Endothelial cell of umbilical vein (primary cell): ENCODE results near the gene CNTNAP2. TPM values are rescaled to one million over a fixed set of nuclear protein-coding genes. Genes with fewer than 3 reads are reported as not detected.

Experiments used
- BruUV-seq: library from RNA; stranded (reverse); fragments of 400-500 nt; replicated peaks from 2 replicates; lab custom pipeline; 2021; lab: Mats Ljungman, UMichigan
- CTCF ChIA-PET: fragments of 300-600, 350-600 bp; sonication (Branson Sonifier 250); formaldehyde crosslinking; loops from one replicate; lab custom pipeline; 2021; ENCODE audit warnings: antibody characterized with exemption, inconsistent platforms; lab: Charles Lee
- POLR2A ChIA-PET: fragments of 300-600, 350-600 bp; sonication (Branson Sonifier 250); formaldehyde crosslinking; loops from one replicate; lab custom pipeline; 2021; ENCODE audit warnings: antibody characterized with exemption, inconsistent platforms; lab: Charles Lee
- DNase-seq: peaks from one replicate; pipeline ENCODE4 v3.0.0-alpha.2; 2011; ENCODE audit warnings: low read depth, low spot score
- FAIRE-seq: peaks from 2 replicates; lab custom pipeline; 2011; peaks lifted over from hg19 to GRCh38; lab: Jason Lieb, UNC
- H2AFZ ChIP-seq: 2 replicates; pipeline ENCODE4 v1.6.0; 2012; ENCODE audit warnings: low read depth, low read length, control low read depth, inconsistent platforms
- H3K27ac ChIP-seq: 2 replicates; pipeline ENCODE4 v1.5.1; 2011; ENCODE audit warnings: low read depth, mild to moderate bottlenecking, control low read depth, low read length, moderate library complexity; ENCODE audit not compliant: insufficient read depth
- H3K27me3 ChIP-seq, 2 experiments: 2 replicates each; pipeline versions ENCODE4 v1.6.0 to v1.6.1; 2011; ENCODE audit warnings: low read length in 2 of 2, mixed read lengths in 1 of 2; ENCODE audit not compliant: control insufficient read depth in 2 of 2, insufficient read depth in 2 of 2
- H3K36me3 ChIP-seq, 2 experiments: 2 replicates in 1 of 2; 3 replicates in 1 of 2; pipeline ENCODE4 v1.5.1; 2011; ENCODE audit warnings: low read length in 2 of 2, mild to moderate bottlenecking in 1 of 2, moderate library complexity in 1 of 2; ENCODE audit not compliant: control insufficient read depth in 2 of 2, insufficient read depth in 2 of 2; ENCODE audit errors: extremely low read depth in 1 of 2
- H3K4me1 ChIP-seq: 3 replicates; pipeline ENCODE4 v1.5.1; 2011; ENCODE audit warnings: mild to moderate bottlenecking, low read length; ENCODE audit not compliant: control insufficient read depth, insufficient read depth; ENCODE audit errors: extremely low read depth
- H3K4me2 ChIP-seq: 2 replicates; pipeline ENCODE4 v1.6.1; 2011; ENCODE audit warnings: low read length, control low read depth, mixed read lengths; ENCODE audit not compliant: insufficient read depth
- H3K4me3 ChIP-seq, 3 experiments: fragments of 200-600 bp in 1 of 3; sonication (generic), shearing (Covaris generic) in 1 of 3; replicated peaks in 1 of 3; 2 replicates each; pipeline ENCODE4 v1.5.1; 2011 to 2016; ENCODE audit warnings: control low read depth in 3 of 3, low read length in 3 of 3, mild to moderate bottlenecking in 2 of 3, inconsistent platforms in 1 of 3, low read depth in 1 of 3, moderate library complexity in 1 of 3; ENCODE audit not compliant: insufficient read depth in 1 of 3
- H3K79me2 ChIP-seq: 2 replicates; pipeline ENCODE4 v1.6.0; 2012; ENCODE audit warnings: low read length, inconsistent platforms; ENCODE audit not compliant: control insufficient read depth, insufficient read depth
- H3K9ac ChIP-seq: replicated peaks from 2 replicates; pipeline ENCODE3; 2011; ENCODE audit warnings: low read length, control low read depth; ENCODE audit not compliant: insufficient read depth; ENCODE audit errors: extremely low read depth
- H3K9me1 ChIP-seq: replicated peaks from 3 replicates; pipeline ENCODE4 v1.6.0; 2011; ENCODE audit warnings: mild to moderate bottlenecking, low read length; ENCODE audit not compliant: control insufficient read depth, insufficient read depth; ENCODE audit errors: extremely low read depth
- H3K9me3 ChIP-seq: replicated peaks from 2 replicates; pipeline ENCODE4 v1.5.1; 2012; ENCODE audit warnings: low read length, inconsistent platforms; ENCODE audit not compliant: control insufficient read depth, insufficient read depth
- H4K20me1 ChIP-seq: replicated peaks from 2 replicates; pipeline ENCODE3; 2011; ENCODE audit warnings: mild to moderate bottlenecking, low read length; ENCODE audit not compliant: control insufficient read depth, insufficient read depth; ENCODE audit errors: extremely low read depth
- CTCF ChIP-seq, 2 donors: IDR thresholded peaks; 1 replicate in 1 of 2; 2 replicates in 1 of 2; pipeline ENCODE4 v1.5.1; 2011; ENCODE audit warnings: low read length in 2 of 2, mild to moderate bottlenecking in 2 of 2, moderate library complexity in 2 of 2, control low read depth in 1 of 2, inconsistent platforms in 1 of 2, low read depth in 1 of 2; ENCODE audit not compliant: insufficient read depth in 1 of 2; ENCODE audit errors: extremely low read depth in 1 of 2
- EZH2 ChIP-seq: IDR thresholded peaks from 2 replicates; pipeline ENCODE4 v1.6.1; 2012; ENCODE audit warnings: borderline replicate concordance, low read depth, mild to moderate bottlenecking, moderate library complexity, low read length, inconsistent platforms; ENCODE audit not compliant: severe bottlenecking
- FOS ChIP-seq: IDR thresholded peaks from 2 replicates; pipeline ENCODE4 v1.6.1; 2011; ENCODE audit warnings: mild to moderate bottlenecking, low read length, moderate library complexity, borderline replicate concordance; ENCODE audit not compliant: insufficient read depth
- GATA2 ChIP-seq: IDR thresholded peaks from 2 replicates; pipeline ENCODE4 v1.7.0; 2011; ENCODE audit warnings: low read depth, mild to moderate bottlenecking, moderate library complexity, mixed read lengths, low read length; ENCODE audit not compliant: insufficient read length, insufficient read depth
- JUN ChIP-seq: IDR thresholded peaks from 2 replicates; pipeline ENCODE4 v1.6.1; 2011; ENCODE audit warnings: borderline replicate concordance, low read depth; ENCODE audit not compliant: insufficient read length, insufficient read depth
- MAX ChIP-seq: IDR thresholded peaks from 2 replicates; pipeline ENCODE4 v1.6.1; 2011; ENCODE audit not compliant: insufficient read depth, insufficient read length
- MYC ChIP-seq: IDR thresholded peaks from one replicate; pipeline ENCODE4 v1.6.1; 2011; ENCODE audit warnings: mild to moderate bottlenecking, low read depth, low read length
- POLR2A ChIP-seq: IDR thresholded peaks from 2 replicates; pipeline ENCODE4 v1.6.1; 2012; ENCODE audit warnings: low read depth, mild to moderate bottlenecking, control low read depth, low read length
- POLR2AphosphoS5 ChIP-seq: IDR thresholded peaks from 2 replicates; pipeline ENCODE4 v1.6.1; 2012; ENCODE audit warnings: low read depth, mild to moderate bottlenecking, control low read depth, low read length, moderate library complexity; ENCODE audit not compliant: insufficient read depth
- dilution Hi-C: fragments of 300-500 bp; cut with MboI; formaldehyde crosslinking; loops from one replicate; pipeline ENCODE4 v1.15.0; 2019; ENCODE audit warnings: low sequenced_read_pairs; ENCODE audit not compliant: extremely low pct_ligation_motif_present
- intact Hi-C: fragments of 100-400 bp; cut with micrococcal nuclease; formaldehyde crosslinking; loops from one replicate; pipeline ENCODE4 v1.10.0; 2022
- polyA plus RNA-seq, 4 experiments: library from polyadenylated mRNA; depleted of rRNA in 3 of 4; stranded (reverse) in 3 of 4; unstranded in 1 of 4; fragments of >200 nt; gene quantifications; 2 replicates each; pipeline versions ENCODE4 v1.2.1 to v1.2.3, GENCODE V29; 2011 to 2012; ENCODE audit warnings: missing spikeins in 1 of 4
- total RNA-seq: library from RNA; stranded (reverse); gene quantifications from 2 replicates; pipeline ENCODE4 v1.2.3, GENCODE V29; 2021

CNTNAP2 gene
- total and polyA plus RNA-seq, 2 donors (not counting 3 experiments of a cell fraction or from before 2014, with no cell fraction given) = not detected

GRCh38 chr7:147567043-147567442 is 1450.4 kb downstream of the CNTNAP2 start:
- Histone ChIP-seq H3K4me1 (no peaks in the 10 kb centered on the region), H4K20me1 (no peaks in the 10 kb centered on the region), H3K9me3 (no peaks in the 10 kb centered on the region), H3K36me3 (no peaks in the 10 kb centered on the region), H3K79me2 (no peaks in the 10 kb centered on the region), H3K4me2 (no peak overlapping the region), H2AFZ (no peak overlapping the region), H3K9me1 (no peaks in the 10 kb centered on the region), H3K4me3 (no peak overlapping the region), H3K9ac (no peak overlapping the region), H3K27me3 (no peaks in the 10 kb centered on the region), H3K27ac (no peak overlapping the region)
- POLR2A ChIA-PET = no interaction called here
- no peak for DNase-seq
- TF ChIP-seq JUN (no peak), POLR2AphosphoS5 (no peak), FOS (no peak), MYC (no peak), MAX (no peak), GATA2 (no peak), POLR2A (no peak), EZH2 (no peak), CTCF (IDR thresholded peaks at IDR 0.05; ENCODE audit: extremely low read depth in 1 of 2, insufficient read depth in 1 of 2, low read depth in 1 of 2, low read length in 2 of 2) (no peak)
- CTCF ChIA-PET = no interaction called here
- no TSS peak for BruUV-seq
- dilution Hi-C loops (no loop called here), intact Hi-C loops (no loop called here)
- FAIRE-seq = no peak
